ENCODE results near the gene EP300.

The EP300 gene

DNA sequence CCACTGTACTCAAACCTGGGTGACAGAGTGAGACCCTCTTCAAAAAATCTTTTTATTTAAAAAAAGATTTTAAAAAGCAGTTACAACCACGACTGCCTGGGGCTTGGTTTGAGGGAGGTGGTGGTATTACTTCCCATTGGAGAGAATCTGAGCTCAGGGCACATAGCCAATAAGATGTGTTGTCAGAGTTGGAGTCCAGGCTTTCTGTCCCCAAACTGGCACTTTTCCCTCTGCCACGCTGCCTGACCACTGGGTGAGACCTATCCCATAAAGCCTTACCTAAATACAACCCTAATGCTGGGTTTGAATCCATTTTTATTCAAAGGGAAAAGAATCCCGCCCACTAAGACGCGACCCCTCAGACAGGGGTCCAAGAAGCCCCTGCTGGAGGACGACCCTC lies 136.8 kb downstream of the EP300 start:
- FAIRE-seq (no peak), DNase-seq (ENCODE audit: insufficient read length, low spot score) (no peak)
- TF ChIP-seq, protein P1, sequence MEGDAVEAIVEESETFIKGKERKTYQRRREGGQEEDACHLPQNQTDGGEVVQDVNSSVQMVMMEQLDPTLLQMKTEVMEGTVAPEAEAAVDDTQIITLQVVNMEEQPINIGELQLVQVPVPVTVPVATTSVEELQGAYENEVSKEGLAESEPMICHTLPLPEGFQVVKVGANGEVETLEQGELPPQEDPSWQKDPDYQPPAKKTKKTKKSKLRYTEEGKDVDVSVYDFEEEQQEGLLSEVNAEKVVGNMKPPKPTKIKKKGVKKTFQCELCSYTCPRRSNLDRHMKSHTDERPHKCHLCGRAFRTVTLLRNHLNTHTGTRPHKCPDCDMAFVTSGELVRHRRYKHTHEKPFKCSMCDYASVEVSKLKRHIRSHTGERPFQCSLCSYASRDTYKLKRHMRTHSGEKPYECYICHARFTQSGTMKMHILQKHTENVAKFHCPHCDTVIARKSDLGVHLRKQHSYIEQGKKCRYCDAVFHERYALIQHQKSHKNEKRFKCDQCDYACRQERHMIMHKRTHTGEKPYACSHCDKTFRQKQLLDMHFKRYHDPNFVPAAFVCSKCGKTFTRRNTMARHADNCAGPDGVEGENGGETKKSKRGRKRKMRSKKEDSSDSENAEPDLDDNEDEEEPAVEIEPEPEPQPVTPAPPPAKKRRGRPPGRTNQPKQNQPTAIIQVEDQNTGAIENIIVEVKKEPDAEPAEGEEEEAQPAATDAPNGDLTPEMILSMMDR (IDR thresholded peaks at IDR 0.05; ENCODE audit: insufficient read depth, missing control alignments) = no peak

All from D721Med (cell line).